ENCODE data around the gene PPP2R5C. TPM values are rescaled to one million over a fixed set of nuclear protein-coding genes. Genes with fewer than 3 reads are reported as not detected.

The PPP2R5C gene
- total and polyA plus RNA-seq, 2 of the 4 experiments (the other 2 are of a cell fraction), result 65.9 to 78.7 TPM

- TF ChIP-seq POLR2A (IDR thresholded peaks at IDR 0.05; ENCODE audit: low read depth, low read length) (no peak), ELK1 (IDR thresholded peaks at IDR 0.05; ENCODE audit: borderline replicate concordance, low read depth, low read length) (no peak), CEBPB (IDR thresholded peaks at IDR 0.05; ENCODE audit: low read depth, low read length) (no peak), MAZ (IDR thresholded peaks at IDR 0.05; ENCODE audit: borderline replicate concordance, low read depth, low read length) (no peak), MXI1 (IDR thresholded peaks at IDR 0.05; ENCODE audit: borderline replicate concordance, low read depth, low read length) (no peak), FOS (IDR thresholded peaks at IDR 0.05; ENCODE audit: low read depth, low read length) (no peak), MAFK (IDR thresholded peaks at IDR 0.05; ENCODE audit: low read depth, low read length) (no peak), RFX5 (IDR thresholded peaks at IDR 0.05; ENCODE audit: low read depth, low read length) (no peak), RAD21 (IDR thresholded peaks at IDR 0.05; ENCODE audit: low read length) (no peak), RCOR1 (IDR thresholded peaks at IDR 0.05; ENCODE audit: insufficient replicate concordance, low read length) (no peak), NFE2L2 (IDR thresholded peaks at IDR 0.05; ENCODE audit: low read depth, low read length) (no peak), CHD1 (IDR thresholded peaks at IDR 0.05; ENCODE audit: low read depth, low read length) (no peak)
- TF ChIP-seq, protein P1, sequence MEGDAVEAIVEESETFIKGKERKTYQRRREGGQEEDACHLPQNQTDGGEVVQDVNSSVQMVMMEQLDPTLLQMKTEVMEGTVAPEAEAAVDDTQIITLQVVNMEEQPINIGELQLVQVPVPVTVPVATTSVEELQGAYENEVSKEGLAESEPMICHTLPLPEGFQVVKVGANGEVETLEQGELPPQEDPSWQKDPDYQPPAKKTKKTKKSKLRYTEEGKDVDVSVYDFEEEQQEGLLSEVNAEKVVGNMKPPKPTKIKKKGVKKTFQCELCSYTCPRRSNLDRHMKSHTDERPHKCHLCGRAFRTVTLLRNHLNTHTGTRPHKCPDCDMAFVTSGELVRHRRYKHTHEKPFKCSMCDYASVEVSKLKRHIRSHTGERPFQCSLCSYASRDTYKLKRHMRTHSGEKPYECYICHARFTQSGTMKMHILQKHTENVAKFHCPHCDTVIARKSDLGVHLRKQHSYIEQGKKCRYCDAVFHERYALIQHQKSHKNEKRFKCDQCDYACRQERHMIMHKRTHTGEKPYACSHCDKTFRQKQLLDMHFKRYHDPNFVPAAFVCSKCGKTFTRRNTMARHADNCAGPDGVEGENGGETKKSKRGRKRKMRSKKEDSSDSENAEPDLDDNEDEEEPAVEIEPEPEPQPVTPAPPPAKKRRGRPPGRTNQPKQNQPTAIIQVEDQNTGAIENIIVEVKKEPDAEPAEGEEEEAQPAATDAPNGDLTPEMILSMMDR (conservative IDR thresholded peaks at IDR 0.05; ENCODE audit: low read depth, low read length), result no peak
- Histone ChIP-seq H3K79me1 (ENCODE audit: low read depth in 1 of 2, low read length in 2 of 2) (peaks cover 52 to 64% of the 10 kb centered on the region in 2 experiments), H2AK5ac (ENCODE audit: low read depth, low read length) (no peak overlapping the region), H3K9me1 (ENCODE audit: insufficient read depth, low read length) (peaks cover 18% of the 10 kb centered on the region), H3K14ac (replicated peaks; ENCODE audit: low read depth, low read length) (no peak overlapping the region), H4K20me1 (ENCODE audit: insufficient read depth, low read length) (peaks cover 80% of the 10 kb centered on the region), H3K36me3 (ENCODE audit: control insufficient read depth, insufficient read depth, low read length) (peaks cover 1% of the 10 kb centered on the region; the same call in 1 of the 2 replicates), H3K4ac (ENCODE audit: low read depth, low read length) (no peak overlapping the region), H3K9me3 (ENCODE audit: control insufficient read depth, insufficient read depth, low read length) (no peaks in the 10 kb centered on the region), H3K23ac (ENCODE audit: low read depth, low read length) (no peak overlapping the region), H3K18ac (ENCODE audit: low read depth, low read length) (no peak overlapping the region), H2BK120ac (ENCODE audit: low read depth, low read length) (no peak overlapping the region), H4K91ac (ENCODE audit: insufficient read depth, low read depth, low read length) (no peak overlapping the region), H4K5ac (ENCODE audit: low read depth, low read length) (no peak overlapping the region), H3K9ac (ENCODE audit: low read depth, low read length) (no peak overlapping the region), H3K4me3 (ENCODE audit: insufficient read depth, low read depth, low read length) (no peak overlapping the region), H3K56ac (ENCODE audit: extremely low read depth, insufficient read depth, low read length) (no peak overlapping the region), H2AFZ (replicated peaks; ENCODE audit: low read length, poor library complexity) (no peak overlapping the region), H3K4me1 (ENCODE audit: control insufficient read depth, insufficient read depth, low read length) (peaks cover 18% of the 10 kb centered on the region), H2AK9ac (replicated peaks; ENCODE audit: low read depth, low read length, poor library complexity) (no peak overlapping the region), H3K27ac (ENCODE audit: insufficient read depth, low read length) (no peak overlapping the region), H2BK15ac (ENCODE audit: low read depth, low read length) (no peak overlapping the region), H3K4me2 (ENCODE audit: low read depth, low read length) (no peak overlapping the region), H2BK20ac (ENCODE audit: low read depth, low read length) (no peak overlapping the region), H3K27me3 (ENCODE audit: control insufficient read depth, insufficient read depth, low read length) (no peaks in the 10 kb centered on the region), H2BK5ac (ENCODE audit: low read depth, low read length, poor library complexity, severe bottlenecking) (no peak overlapping the region), H4K8ac (ENCODE audit: low read depth in 2 of 2, low read length in 2 of 2) (no peak overlapping the region)
- DNase-seq (no peak), ATAC-seq (ENCODE audit: low read depth) (no peak)
- intact Hi-C loops (cut with micrococcal nuclease) (no loop called here), dilution Hi-C loops (cut with HindIII; ENCODE audit: low sequenced_read_pairs, unreplicated experiment) (no loop called here), in situ Hi-C loops (cut with MboI; ENCODE audit: low sequenced_read_pairs) (no loop called here)
- no TSS peak for BruUV-seq (replicated peaks)
- WGBS, 2 experiments (ENCODE audit: extremely low coverage in 2 of 2, insufficient read length in 1 of 2), result no CpG with 5 or more reads among the region's 3 CpGs
- ChIA-PET POLR2A (ENCODE audit: unreplicated experiment) (no interaction called here), CTCF (no interaction called here)
Measured at GRCh38 chr14:101825797-101826196, 64.3 kb downstream of the PPP2R5C start.
